Testis (tissue), 2 donors: Measurements from ENCODE around the gene TCF3.

ENCODE experiments used
- CTCF ChIP-seq, 3 experiments: fragments of 450-650 bp in 2 of 3; fragments of 200-600 bp in 1 of 3; sonication (generic) in 1 of 3; IDR thresholded peaks; one replicate each; pipeline ENCODE4 v1.5.1; 2016 to 2019; ENCODE audit warnings: antibody characterized with exemption in 3 of 3, mild to moderate bottlenecking in 2 of 3, moderate library complexity in 1 of 3
- POLR2A ChIP-seq: fragments of 450-650 bp; IDR thresholded peaks from one replicate; pipeline ENCODE4 v1.6.1; 2017; ENCODE audit warnings: antibody characterized with exemption, mild to moderate bottlenecking, moderate library complexity

GRCh38 chr19:1683869-1684572 lies 31.6 kb upstream of the TCF3 start:
- no peak for TF ChIP-seq CTCF (IDR thresholded peaks at IDR 0.05)
- TF ChIP-seq POLR2A: no peak
